Measurements from ENCODE around the gene ADRA1B. TPM values are rescaled to one million over a fixed set of nuclear protein-coding genes. Genes with fewer than 3 reads are reported as not detected.

ADRA1B gene
- total RNA-seq, 1 donor from 2014 or later, result 2.5 TPM

GRCh38 chr5:159893040-159893695 is 23.1 kb upstream of the ADRA1B start:
- Histone ChIP-seq H3K36me3 (no peaks in the 10 kb centered on the region), H3K9me3 (replicated peaks) (no peaks in the 10 kb centered on the region), H3K4me3 (no peak overlapping the region), H3K27ac (replicated peaks) (no peak overlapping the region), H3K4me1 (peaks cover 9% of the 10 kb centered on the region), H3K27me3 (ENCODE audit: low read depth) (no peaks in the 10 kb centered on the region)
- intact Hi-C loops (cut with micrococcal nuclease), result no loop called here
- no peak for DNase-seq
- no peak for TF ChIP-seq CTCF (IDR thresholded peaks at IDR 0.05; ENCODE audit: borderline replicate concordance)

GRCh38 chr5:159894149-159894720 is 22.0 kb upstream of the ADRA1B start:
- no peak for DNase-seq
- Histone ChIP-seq H3K4me3 (no peak overlapping the region), H3K36me3 (no peaks in the 10 kb centered on the region), H3K27me3 (ENCODE audit: low read depth) (no peaks in the 10 kb centered on the region), H3K9me3 (replicated peaks) (no peaks in the 10 kb centered on the region), H3K27ac (replicated peaks) (no peak overlapping the region), H3K4me1 (peaks cover 9% of the 10 kb centered on the region)
- intact Hi-C loops (cut with micrococcal nuclease), result no loop called here
- TF ChIP-seq CTCF (IDR thresholded peaks at IDR 0.05; ENCODE audit: borderline replicate concordance), result no peak

- H3K27ac ChIP-seq (replicated peaks), result peak overlapping the region; percentile 23
- TF ChIP-seq CTCF (IDR thresholded peaks at IDR 0.05; ENCODE audit: borderline replicate concordance), result no peak
- H3K27me3 ChIP-seq (ENCODE audit: low read depth), result peaks cover 8% of the 10 kb centered on the region
- H3K4me3 ChIP-seq, result no peak overlapping the region
- intact Hi-C loops (cut with micrococcal nuclease), result no loop called here
- peak; percentile 29 for DNase-seq
- H3K4me1 ChIP-seq, result peaks cover 9% of the 10 kb centered on the region
- no peaks in the 10 kb centered on the region for H3K9me3 ChIP-seq (replicated peaks)
- H3K36me3 ChIP-seq, result no peaks in the 10 kb centered on the region
These were observed 18.4 kb upstream of the ADRA1B start for GRCh38 chr5:159897786-159898393.

GRCh38 chr5:159899067-159900049 is 16.9 kb upstream of the ADRA1B start:
- Histone ChIP-seq H3K27ac (replicated peaks) (no peak overlapping the region), H3K4me3 (no peak overlapping the region), H3K4me1 (peaks cover 9% of the 10 kb centered on the region), H3K36me3 (no peaks in the 10 kb centered on the region), H3K27me3 (ENCODE audit: low read depth) (peaks cover 8% of the 10 kb centered on the region), H3K9me3 (replicated peaks) (no peaks in the 10 kb centered on the region)
- DNase-seq, result no peak
- intact Hi-C loops (cut with micrococcal nuclease), result no loop called here
- TF ChIP-seq CTCF (IDR thresholded peaks at IDR 0.05; ENCODE audit: borderline replicate concordance), result no peak

GRCh38 chr5:159901308-159901707 is 15.0 kb upstream of the ADRA1B start:
- Histone ChIP-seq H3K27me3 (ENCODE audit: low read depth) (peaks cover 8% of the 10 kb centered on the region), H3K27ac (replicated peaks) (no peak overlapping the region), H3K9me3 (replicated peaks) (no peaks in the 10 kb centered on the region), H3K4me3 (no peak overlapping the region), H3K36me3 (no peaks in the 10 kb centered on the region), H3K4me1 (peaks cover 9% of the 10 kb centered on the region)
- DNase-seq, result no peak
- TF ChIP-seq CTCF (IDR thresholded peaks at IDR 0.05; ENCODE audit: borderline replicate concordance), result no peak
- intact Hi-C loops (cut with micrococcal nuclease), result no loop called here
